Activated effector memory CD4-positive, alpha-beta T cell treated with anti-CD3 and anti-CD28 coated beads, Interleukin-2, amount 50 U/mL, for 16 hours (primary cell): ENCODE measurements around the gene SLC35B3.
"Not testable (repeated sequence)": the region's sequence is repeated elsewhere in the genome, so short reads cannot be mapped to it uniquely, and the experiment has no call there.

Source experiments
- DNase-seq: peaks from one replicate; pipeline ENCODE4 v3.0.0-alpha.2; 2020

Gene SLC35B3

GRCh38 chr6:8405946-8406345 is 29.4 kb downstream of the SLC35B3 start:
- DNase-seq, result not testable (repeated sequence)

GRCh38 chr6:8402546-8402945 is 32.8 kb downstream of the SLC35B3 start:
- DNase-seq, result no peak

DNA sequence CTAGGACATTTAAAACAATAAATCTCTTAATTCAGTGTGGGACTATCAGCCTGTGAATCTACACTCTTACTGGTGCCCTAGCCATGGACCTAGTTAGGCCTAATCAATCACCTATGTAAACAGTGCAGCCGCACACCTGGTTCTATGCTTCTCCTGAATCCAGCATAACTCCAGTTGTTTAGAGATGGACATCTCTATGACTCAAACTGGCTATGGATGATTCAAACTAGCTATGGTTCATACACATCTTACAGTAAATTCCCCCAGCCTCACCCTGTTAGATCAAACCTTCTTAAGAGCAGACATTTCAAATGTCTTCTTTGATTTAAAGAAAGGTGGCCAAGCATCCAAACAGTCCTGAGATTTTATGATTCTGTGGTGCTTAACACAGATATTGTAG is 34.7 kb downstream of the SLC35B3 start:
- DNase-seq, result no peak

GRCh38 chr6:8392569-8392968 is 42.8 kb downstream of the SLC35B3 start:
- no peak for DNase-seq

DNA sequence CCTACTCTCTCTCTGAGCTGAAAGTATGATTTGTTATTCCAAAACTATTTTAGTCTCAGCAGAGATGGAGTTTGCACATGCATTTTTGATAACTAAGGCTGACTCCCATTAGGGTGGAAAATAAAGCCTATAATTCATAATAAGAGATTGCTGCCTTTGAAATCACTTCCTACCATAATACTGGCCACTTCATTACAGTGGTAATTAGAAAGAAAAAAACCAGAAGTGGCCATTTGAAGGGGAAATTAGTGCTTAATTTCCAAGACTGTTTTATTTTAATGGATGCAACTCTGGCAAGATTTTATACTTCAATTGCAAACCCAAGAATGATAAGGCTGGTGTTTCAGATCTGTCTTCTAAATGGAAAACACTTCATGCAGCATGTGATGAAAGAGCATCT is 43.4 kb downstream of the SLC35B3 start:
- no peak for DNase-seq

GRCh38 chr6:8389036-8389818 is 46.1 kb downstream of the SLC35B3 start:
- DNase-seq, result no peak

DNA sequence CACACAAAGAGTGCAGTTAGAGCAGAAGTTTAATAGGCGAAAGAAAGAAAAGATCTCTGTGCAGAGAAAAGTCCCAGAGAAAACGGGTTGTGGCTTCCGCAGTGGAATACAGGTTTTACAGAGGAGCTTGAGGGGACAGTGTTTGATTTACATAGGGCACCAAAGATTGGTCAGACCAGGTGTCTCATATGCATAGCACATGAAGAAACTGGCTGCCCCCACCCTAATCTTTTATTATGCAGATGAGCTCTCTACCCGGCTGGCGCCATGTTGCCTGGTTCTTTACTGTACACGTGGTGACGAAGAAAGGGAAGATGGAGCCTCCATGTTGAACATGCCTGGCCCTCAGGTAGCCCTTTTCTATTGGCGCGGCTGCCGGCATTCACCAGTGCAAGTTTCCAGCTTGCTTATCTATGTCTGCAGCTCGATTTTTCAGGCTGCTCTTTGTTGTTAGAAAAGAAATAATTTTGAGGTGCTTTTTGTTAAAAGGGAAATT is 47.4 kb downstream of the SLC35B3 start:
- DNase-seq, result no peak

GRCh38 chr6:8383584-8383983 is 51.8 kb downstream of the SLC35B3 start:
- DNase-seq, result no peak

DNA sequence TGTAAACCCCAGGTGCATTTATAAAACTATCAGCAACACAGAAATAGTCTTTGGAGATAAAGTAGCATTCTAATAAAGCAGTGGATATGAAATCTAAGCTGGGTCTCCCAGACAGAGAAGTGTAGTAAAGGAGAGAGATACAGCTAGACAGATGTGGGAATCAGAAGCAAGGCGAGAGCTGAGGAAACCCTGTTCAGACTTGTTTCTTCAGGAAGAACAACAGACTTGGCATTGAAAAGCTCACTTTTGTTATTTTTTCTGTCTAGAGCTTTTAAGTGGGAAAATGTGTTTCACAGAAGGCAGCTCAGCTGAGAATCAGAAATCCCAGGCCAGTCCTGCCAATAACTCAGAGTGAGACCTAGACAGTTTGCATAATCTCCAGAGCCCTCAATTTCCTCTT is 52.9 kb downstream of the SLC35B3 start:
- DNase-seq, result no peak

DNA sequence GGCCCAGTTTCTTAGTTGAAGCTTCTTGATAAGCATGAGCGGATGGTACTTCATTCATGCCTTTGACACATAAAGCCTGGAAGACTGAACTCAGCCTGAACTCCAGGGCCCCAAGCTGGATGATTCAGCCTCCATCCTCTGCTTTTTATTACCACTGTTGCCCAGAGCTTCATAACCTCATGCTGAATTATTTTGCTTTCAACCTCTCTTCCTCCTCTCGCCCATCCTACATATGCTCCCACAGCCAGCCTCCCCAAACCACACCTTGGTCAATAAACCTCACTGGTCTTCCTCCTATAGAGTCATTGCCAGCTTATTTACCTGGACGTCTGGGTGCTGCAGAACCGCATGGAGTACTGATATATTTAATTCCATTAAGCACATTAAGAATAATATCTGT is 59.4 kb downstream of the SLC35B3 start:
- no peak for DNase-seq
